Smooth muscle cell (in vitro differentiated cells): Measurements from ENCODE around the gene ATP5F1D. TPM values are rescaled to one million over a fixed set of nuclear protein-coding genes. Genes with fewer than 3 reads are reported as not detected.

ENCODE experiments used
- DNase-seq: peaks from one replicate; lab custom pipeline; 2025; ENCODE audit not compliant: unreplicated experiment; lab: John Stamatoyannopoulos, UW
- H2AFZ ChIP-seq: fragments of 200-600 bp; sonication (generic); 2 replicates; pipeline ENCODE4 v1.6.0; 2016; ENCODE audit warnings: antibody characterized with exemption, low read depth, mild to moderate bottlenecking
- H3F3A ChIP-seq: fragments of 200-600 bp; sonication (generic); 2 replicates; pipeline ENCODE4 v1.6.0; 2017; ENCODE audit warnings: antibody characterized with exemption, low read depth
- H3K27ac ChIP-seq: fragments of 200-600 bp; sonication (generic); 2 replicates; pipeline ENCODE4 v1.5.1; 2016; ENCODE audit warnings: low read depth, mild to moderate bottlenecking
- H3K27me3 ChIP-seq: fragments of 200-600 bp; sonication (generic); 2 replicates; pipeline ENCODE4 v1.6.1; 2016; ENCODE audit warnings: low read depth, mild to moderate bottlenecking
- H3K36me3 ChIP-seq: fragments of 200-600 bp; sonication (generic); 2 replicates; pipeline ENCODE4 v1.5.1; 2016; ENCODE audit warnings: low read depth
- H3K4me1 ChIP-seq: fragments of 200-600 bp; sonication (generic); 2 replicates; pipeline ENCODE4 v1.5.1; 2016; ENCODE audit warnings: low read depth
- H3K4me2 ChIP-seq: fragments of 200-600 bp; sonication (generic); 2 replicates; pipeline ENCODE4 v1.6.0; 2016; ENCODE audit warnings: mild to moderate bottlenecking
- H3K4me3 ChIP-seq: fragments of 200-600 bp; sonication (generic); 2 replicates; pipeline ENCODE4 v1.5.1; 2016; ENCODE audit warnings: mild to moderate bottlenecking
- H3K79me2 ChIP-seq: fragments of 200-600 bp; sonication (generic); 2 replicates; pipeline ENCODE4 v1.6.0; 2016; ENCODE audit warnings: low read depth, mild to moderate bottlenecking
- H3K9ac ChIP-seq: fragments of 200-600 bp; sonication (generic); 2 replicates; pipeline ENCODE4 v1.6.0; 2016; ENCODE audit warnings: low read depth
- H3K9me3 ChIP-seq: fragments of 200-600 bp; sonication (generic); replicated peaks from 2 replicates; pipeline ENCODE4 v1.5.1; 2016; ENCODE audit warnings: low read depth
- H4K20me1 ChIP-seq: fragments of 200-600 bp; sonication (generic); 2 replicates; pipeline ENCODE4 v1.6.0; 2016; ENCODE audit warnings: low read depth
- WGBS: methylation state at CpG from one replicate; pipeline ENCODE4 v1.1.7; 2016; ENCODE audit warnings: low lambda C conversion rate; 5-methylcytosine and 5-hydroxymethylcytosine counted together
- polyA plus RNA-seq: library from polyadenylated mRNA; unstranded; fragments of >200 nt; fragmentation: Nextera tagmentation; extraction: Ambion mirVana; gene quantifications from 2 replicates; pipeline ENCODE4 v1.2.1, GENCODE V29; 2016
- total RNA-seq: library from RNA; depleted of rRNA; stranded (reverse); fragments of >200 nt; gene quantifications from 2 replicates; pipeline ENCODE4 v1.2.3, GENCODE V29; 2014
- TF ChIP-seq, protein P1 (sequence below): fragments of 200-600 bp; sonication (generic); IDR thresholded peaks from 2 replicates; pipeline ENCODE4 v1.5.1; 2017; ENCODE audit warnings: borderline replicate concordance, mild to moderate bottlenecking, antibody characterized with exemption; ENCODE audit not compliant: insufficient read depth, poor library complexity, severe bottlenecking

ATP5F1D gene
- total and polyA plus RNA-seq, 2 experiments from 2014 or later = 68.8 to 272 TPM

DNA sequence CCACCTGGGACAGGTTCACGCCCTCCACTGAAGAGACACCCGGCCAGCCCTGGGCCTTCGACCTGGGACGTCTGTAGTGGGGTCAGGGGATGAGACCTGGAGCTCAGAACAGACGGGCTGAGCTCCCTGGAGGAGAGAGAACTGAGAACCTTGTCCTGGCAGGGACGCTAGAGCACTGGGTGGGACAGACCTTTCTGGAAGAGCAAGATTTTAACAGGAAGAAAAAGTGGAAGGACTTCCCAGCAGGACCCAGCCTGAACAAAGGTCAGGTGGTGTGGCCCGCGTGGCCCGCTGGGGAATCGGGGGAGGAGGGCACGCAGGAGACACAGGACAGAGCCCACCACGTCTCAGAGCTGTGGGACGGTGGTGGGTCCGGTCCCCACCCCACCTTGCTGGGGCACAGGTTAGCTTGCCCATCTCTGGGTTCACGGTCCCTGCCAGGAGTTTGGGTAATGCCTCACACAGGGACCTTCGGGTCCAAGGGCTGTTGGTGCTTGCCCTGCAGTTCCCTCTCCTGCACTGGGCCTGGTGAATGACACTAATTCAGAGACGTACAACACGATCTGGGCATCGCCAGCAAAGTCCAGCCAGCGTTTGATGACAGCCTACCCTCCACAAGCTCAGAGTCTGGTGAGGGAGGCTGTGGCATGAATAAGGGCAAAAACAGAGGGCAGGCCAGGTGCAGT, 42.9 kb downstream of the ATP5F1D start:
- no peaks in the 10 kb centered on the region for H3K27me3 ChIP-seq
- no peak overlapping the region for H3K9ac ChIP-seq
- no peak overlapping the region for H3K27ac ChIP-seq
- H3K4me3 ChIP-seq = no peak overlapping the region
- H4K20me1 ChIP-seq = peaks cover 16% of the 10 kb centered on the region
- TF ChIP-seq, protein P1, sequence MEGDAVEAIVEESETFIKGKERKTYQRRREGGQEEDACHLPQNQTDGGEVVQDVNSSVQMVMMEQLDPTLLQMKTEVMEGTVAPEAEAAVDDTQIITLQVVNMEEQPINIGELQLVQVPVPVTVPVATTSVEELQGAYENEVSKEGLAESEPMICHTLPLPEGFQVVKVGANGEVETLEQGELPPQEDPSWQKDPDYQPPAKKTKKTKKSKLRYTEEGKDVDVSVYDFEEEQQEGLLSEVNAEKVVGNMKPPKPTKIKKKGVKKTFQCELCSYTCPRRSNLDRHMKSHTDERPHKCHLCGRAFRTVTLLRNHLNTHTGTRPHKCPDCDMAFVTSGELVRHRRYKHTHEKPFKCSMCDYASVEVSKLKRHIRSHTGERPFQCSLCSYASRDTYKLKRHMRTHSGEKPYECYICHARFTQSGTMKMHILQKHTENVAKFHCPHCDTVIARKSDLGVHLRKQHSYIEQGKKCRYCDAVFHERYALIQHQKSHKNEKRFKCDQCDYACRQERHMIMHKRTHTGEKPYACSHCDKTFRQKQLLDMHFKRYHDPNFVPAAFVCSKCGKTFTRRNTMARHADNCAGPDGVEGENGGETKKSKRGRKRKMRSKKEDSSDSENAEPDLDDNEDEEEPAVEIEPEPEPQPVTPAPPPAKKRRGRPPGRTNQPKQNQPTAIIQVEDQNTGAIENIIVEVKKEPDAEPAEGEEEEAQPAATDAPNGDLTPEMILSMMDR = no peak
- no peak overlapping the region for H2AFZ ChIP-seq
- no peaks in the 10 kb centered on the region for H3K79me2 ChIP-seq
- no peak for DNase-seq
- no peak overlapping the region for H3K4me2 ChIP-seq
- no peaks in the 10 kb centered on the region for H3K9me3 ChIP-seq
- 86% methylated on average over 20 of the region's 20 CpGs for WGBS
- H3K4me1 ChIP-seq = peaks cover 10% of the 10 kb centered on the region
- no peaks in the 10 kb centered on the region for H3K36me3 ChIP-seq
- H3F3A ChIP-seq = no peaks in the 10 kb centered on the region

- Histone ChIP-seq H3K4me3 (peak overlapping the region; percentile 34), H3K79me2 (no peaks in the 10 kb centered on the region), H3K9me3 (no peaks in the 10 kb centered on the region), H2AFZ (no peak overlapping the region), H3K27me3 (no peaks in the 10 kb centered on the region), H3K27ac (no peak overlapping the region), H3K9ac (no peak overlapping the region), H3K36me3 (no peaks in the 10 kb centered on the region), H4K20me1 (peaks cover 12% of the 10 kb centered on the region), H3K4me1 (peaks cover 10% of the 10 kb centered on the region), H3F3A (no peaks in the 10 kb centered on the region), H3K4me2 (peak overlapping the region; percentile 80)
- DNase-seq = no peak
- TF ChIP-seq, protein P1 = no peak
- 35% methylated on average over 30 of the region's 51 CpGs for WGBS
Observed at GRCh38 chr19:1284979-1285736, 43.6 kb downstream of the ATP5F1D start.

- H3K4me3 ChIP-seq = peak within 1 kb of the TSS; percentile 57
- TF ChIP-seq, protein P1 = no peak
- H3K9ac ChIP-seq = no peak within 1 kb of the TSS
- H3K27ac ChIP-seq = no peak within 1 kb of the TSS
- peak within 1 kb of the TSS; percentile 86 for H3K4me2 ChIP-seq
- H4K20me1 ChIP-seq = peaks cover 17% of the 10 kb centered on the region
- no peak for DNase-seq
- WGBS = 0% methylated on average over 12 of the region's 113 CpGs
- H3K4me1 ChIP-seq = peaks cover 10% of the 10 kb centered on the region
- no peak within 1 kb of the TSS for H2AFZ ChIP-seq
- H3K27me3 ChIP-seq = no peaks in the 10 kb centered on the region
- H3F3A ChIP-seq = no peaks in the 10 kb centered on the region
- H3K9me3 ChIP-seq = no peaks in the 10 kb centered on the region
- no peaks in the 10 kb centered on the region for H3K36me3 ChIP-seq
- no peaks in the 10 kb centered on the region for H3K79me2 ChIP-seq
Observed at GRCh38 chr19:1285737-1286360, 44.3 kb downstream of the ATP5F1D start, which contains the start of gene EFNA2. EFNA2 (plus strand) TSS chr19:1285873; CDS start chr19:1286169, 296 bp downstream.
